Activated CD4-positive, alpha-beta T cell treated with anti-CD3 and anti-CD28 coated beads, Interleukin-2, Interleukin-6, amounts not matched to agents 100 ng/mL and 50 ng/mL, durations not matched to agents 16 hours and 8 hours (primary cell): ENCODE results near the gene VPS51.

Experiments used
- DNase-seq: peaks from one replicate; pipeline ENCODE4 v3.0.0-alpha.2; 2020

Gene VPS51

GRCh38 chr11:65077451-65077850 lies 18.6 kb upstream of the VPS51 start:
- no peak for DNase-seq

GRCh38 chr11:65078151-65078550 lies 17.9 kb upstream of the VPS51 start:
- DNase-seq: peak; percentile 71

DNA sequence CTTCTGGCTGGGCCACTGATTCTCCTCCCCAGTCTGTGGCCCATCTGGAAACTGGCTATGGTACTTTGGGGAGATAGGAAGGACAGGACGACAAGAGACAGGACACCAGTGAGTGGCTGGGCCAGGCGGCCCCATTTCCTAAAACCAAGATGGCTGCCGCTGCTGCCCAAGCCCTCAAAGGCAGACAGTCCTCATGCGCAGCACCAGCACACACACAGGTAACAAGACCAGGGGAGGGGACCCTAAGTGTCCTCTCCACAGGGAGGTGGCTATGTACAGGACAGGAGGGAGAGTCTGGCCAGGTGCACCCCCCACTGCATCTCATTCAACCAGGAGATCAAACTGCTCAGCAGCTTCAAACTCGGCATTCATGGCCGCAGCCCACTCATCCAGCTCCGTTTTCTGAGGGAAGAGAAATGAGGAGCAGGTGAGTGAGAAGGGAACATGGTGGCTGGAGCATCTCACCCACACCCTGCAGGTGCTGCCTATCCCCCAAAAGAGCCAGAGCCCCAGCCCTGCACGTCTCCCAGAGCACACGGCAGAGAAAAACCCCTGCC lies 17.1 kb upstream of the VPS51 start:
- DNase-seq: no peak

DNA sequence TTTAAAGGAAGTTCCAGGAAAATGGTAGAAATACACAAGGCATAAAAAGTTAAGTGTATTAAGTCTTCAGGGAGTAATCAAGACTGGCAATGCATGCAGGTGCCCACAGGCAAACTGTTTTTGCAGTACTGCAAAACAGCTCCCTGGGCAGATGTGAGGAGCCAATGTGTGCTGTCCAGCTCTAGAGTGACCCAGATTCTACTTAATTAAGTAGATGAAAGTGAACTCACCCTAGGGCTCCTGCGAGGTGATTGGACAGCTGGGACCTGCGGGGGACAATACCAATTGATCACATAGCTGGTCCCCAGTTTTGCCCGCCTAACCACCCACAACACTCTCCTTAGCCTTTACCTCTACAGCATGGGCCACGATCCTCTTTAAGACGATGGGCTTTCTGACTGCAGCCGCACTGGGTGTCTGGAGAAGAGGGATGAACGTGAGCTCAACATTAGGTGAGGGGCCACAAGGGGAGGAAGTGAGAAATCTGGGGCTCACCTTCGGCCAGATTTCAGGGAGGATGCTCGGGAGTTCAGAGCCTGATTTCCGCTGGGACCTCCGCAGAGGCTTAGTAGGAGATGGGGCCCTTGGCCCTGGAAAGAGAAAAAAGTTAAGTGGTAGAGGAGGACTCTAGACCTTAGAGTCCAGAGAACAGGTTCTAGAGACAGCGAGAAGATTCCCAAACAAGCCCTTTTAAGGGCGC lies 12.7 kb upstream of the VPS51 start:
- peak; percentile 17 for DNase-seq

GRCh38 chr11:65083834-65084597 lies 12.0 kb upstream of the VPS51 start, which contains the start of the genes CDCA5 and ZFPL1:
Gene CDCA5 (minus strand): TSS chr11:65084040. CDS start chr11:65083978, 62 bp downstream.
Gene ZFPL1 (plus strand): TSS chr11:65084222. CDS start chr11:65084699, 477 bp downstream.
- peak; percentile 98 for DNase-seq

- no peak for DNase-seq
Measured at GRCh38 chr11:65084598-65085375, 11.2 kb upstream of the VPS51 start.

- no peak for DNase-seq
Measured at GRCh38 chr11:65085446-65085845, 10.6 kb upstream of the VPS51 start.

DNA sequence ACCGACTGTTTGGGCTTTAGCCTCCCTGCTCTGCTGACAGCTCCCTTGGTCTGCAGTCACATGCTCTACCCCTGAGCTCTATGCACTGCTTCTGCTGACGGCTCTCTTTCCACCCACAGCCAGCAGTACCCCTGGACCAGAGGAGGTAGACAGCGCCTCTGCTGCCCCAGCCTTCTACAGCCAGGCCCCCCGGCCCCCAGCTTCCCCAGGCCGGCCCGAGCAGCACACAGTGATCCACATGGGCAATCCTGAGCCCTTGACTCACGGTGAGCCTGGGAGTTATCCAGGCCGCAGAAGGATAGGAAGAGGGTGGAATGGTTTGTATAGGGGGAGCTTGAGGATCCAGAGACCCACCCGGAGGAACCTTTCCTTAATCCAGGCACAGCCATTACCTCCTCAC lies 9.2 kb upstream of the VPS51 start:
- no peak for DNase-seq

- DNase-seq: no peak
Measured at GRCh38 chr11:65087216-65087615, 8.8 kb upstream of the VPS51 start.

GRCh38 chr11:65087827-65088226 lies 8.2 kb upstream of the VPS51 start:
- no peak for DNase-seq

GRCh38 chr11:65089621-65090020 lies 6.4 kb upstream of the VPS51 start:
- no peak for DNase-seq

DNA sequence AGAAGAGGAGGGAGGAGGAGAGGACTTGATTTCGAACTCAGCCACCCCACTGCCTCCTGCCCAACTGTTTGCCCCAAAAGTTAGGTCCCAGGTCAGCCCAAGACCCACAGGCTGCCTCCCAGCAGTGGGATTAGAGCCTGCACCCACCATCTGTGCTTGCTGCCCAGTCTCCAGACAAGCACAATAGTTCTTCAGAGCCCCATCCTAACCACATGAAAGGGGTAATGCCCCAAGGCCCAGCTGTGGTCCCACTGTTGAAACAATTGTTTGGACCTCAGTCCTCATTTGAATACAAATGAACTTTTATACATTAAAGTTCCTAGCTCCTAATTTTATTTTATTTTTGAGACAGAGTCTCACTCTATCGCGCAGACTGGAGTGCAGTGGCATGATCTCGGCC lies 5.4 kb upstream of the VPS51 start:
- DNase-seq: no peak

GRCh38 chr11:65095427-65095826 lies 587 bp upstream of the VPS51 start:
- DNase-seq: no peak

DNA sequence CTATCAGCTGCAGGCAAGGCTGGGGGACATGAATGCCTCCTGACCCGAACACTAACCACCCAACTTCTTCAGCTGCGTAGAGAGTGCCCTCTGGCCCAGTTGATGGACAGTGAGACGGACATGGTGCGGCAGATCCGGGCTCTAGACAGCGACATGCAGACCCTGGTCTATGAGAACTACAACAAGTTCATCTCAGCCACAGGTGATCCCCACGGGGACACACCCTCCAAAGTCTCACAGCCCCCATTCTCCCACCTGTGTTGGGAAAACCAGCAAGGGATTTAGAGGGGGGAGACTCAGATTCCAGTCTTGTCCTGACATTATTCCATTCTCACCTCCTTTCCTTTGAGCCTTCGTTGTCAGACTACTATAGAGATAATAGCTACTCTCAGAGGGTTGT lies 912 bp downstream of the VPS51 start:
- no peak for DNase-seq

DNA sequence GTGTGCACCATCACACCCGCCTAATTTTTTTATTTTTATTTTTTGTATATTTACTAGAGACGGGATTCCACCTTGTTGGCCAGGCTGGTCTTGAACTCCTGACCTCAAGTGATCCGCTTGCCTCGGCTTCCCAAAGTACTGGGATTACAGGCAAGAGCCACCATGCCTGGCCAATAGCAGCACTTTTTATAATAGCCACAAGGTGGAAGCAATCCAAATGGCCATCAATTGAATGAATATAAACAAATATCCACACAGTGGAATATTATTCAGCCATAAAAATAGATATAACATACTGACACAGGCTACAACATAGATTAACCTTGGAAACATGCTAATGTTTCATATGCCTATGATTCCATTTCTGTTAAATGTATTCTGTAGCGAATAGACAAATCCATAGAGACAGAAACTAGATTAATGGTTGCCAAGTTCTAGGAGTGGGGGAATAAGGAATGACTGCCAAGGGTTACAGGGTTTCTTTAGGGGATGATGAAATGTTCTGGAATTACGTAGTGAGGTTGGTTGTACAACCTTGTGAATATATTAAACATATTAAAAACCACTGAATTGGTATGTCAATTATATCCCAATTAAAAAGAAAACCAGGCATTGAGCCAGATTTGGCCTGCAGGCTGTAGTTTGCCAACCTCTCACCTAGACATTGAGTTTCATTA lies 4.8 kb downstream of the VPS51 start:
- no peak for DNase-seq

DNA sequence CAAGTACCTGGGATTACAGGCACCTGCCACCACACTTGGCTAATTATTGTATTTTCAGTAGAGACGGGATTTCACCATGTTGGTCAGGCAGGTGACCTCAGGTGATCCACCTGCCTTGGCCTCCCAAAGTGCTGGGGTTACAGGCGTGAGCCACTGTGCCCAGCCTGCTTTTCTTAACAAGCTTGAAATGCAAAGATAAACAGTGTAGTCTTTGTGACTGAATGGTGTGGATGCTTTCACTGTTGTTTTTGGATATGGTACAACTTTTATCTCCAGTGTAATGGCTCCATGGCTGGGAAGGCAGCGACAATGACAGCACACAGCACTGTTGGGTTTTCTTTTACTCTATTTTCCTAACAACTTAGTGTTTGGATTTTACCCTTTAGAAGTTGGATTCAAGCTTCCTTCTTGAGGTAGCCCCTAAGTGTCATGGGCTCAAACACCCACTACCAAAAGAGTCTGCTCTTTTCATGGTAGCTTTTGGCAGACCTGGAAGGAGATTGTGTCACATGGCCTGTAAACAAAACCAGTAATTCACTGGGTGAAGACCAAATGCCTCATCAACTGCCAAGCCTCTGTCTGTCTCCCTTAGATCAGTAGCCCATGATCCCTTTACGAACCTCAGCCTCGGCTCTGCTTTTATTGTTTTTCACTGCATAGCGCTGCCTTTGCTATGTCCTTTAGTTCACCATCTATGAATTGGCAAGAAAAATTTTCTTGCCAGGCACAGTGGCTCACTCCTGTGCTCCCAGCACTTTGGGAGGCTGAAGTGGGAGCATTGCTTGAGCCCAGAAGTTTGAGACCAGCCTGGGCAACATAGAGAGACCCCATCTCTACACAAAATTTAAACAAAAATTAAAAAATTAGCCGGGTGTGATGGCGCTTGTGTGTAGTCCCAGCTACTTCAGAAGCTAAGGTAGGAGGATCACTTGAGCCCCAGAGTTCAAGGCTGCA lies 6.4 kb downstream of the VPS51 start:
- DNase-seq: no peak

GRCh38 chr11:65103476-65103875 lies 7.5 kb downstream of the VPS51 start:
- DNase-seq: no peak

DNA sequence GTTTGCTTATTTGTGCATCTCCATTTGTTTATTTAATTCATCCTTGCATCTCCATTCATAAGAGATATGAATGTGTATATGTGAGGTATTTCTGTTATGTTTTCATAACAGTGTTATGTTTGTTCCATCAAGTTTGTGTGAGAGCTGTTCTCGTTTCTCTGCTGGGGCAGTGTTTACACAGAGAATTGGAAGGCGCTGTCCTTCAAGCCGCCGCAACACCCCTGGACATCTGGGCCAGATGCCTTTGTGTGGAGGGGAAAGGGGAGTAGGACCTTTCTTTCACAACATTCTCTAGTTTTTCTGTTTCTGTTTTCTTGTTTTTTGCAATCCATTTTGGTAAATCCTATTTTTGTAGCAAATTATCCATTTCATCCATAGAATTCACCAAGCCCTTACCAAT lies 8.6 kb downstream of the VPS51 start:
- no peak for DNase-seq

DNA sequence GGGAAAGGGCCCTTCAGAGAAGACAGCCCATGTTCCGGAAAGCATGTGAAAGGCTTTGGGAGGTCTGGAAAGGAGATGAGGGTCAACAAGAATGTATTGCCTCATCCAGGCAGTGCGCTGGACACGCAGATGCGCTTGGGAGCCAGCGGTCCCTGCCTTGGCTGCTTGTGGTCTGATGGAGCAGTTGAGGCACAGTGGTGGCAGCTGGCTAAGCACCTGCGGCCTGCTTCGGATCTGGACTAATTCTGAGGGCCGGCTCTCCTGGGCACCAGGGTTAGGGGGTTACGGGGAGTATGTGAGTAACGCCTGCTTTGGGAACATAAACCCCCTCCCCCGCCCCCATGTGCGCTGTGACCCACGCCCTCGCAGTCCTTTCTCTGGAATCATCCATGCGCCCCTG lies 11.1 kb downstream of the VPS51 start:
- no peak for DNase-seq

GRCh38 chr11:65107751-65108468 lies 11.9 kb downstream of the VPS51 start:
- no peak for DNase-seq
